Neural crest cell (in vitro differentiated cells): Measurements from ENCODE around the gene ZDHHC7. TPM values are rescaled to one million over a fixed set of nuclear protein-coding genes. Genes with fewer than 3 reads are reported as not detected.

Source experiments
- DNase-seq: peaks from one replicate; pipeline ENCODE4 v3.0.0; 2021; ENCODE audit warnings: low read depth, mixed read lengths, low spot score
- H3K27ac Mint-ChIP-seq: one replicate; pipeline ENCODE4 v1.8.0; 2021; ENCODE audit warnings: mild to moderate bottlenecking, mixed read lengths; ENCODE audit not compliant: unreplicated experiment
- H3K27me3 Mint-ChIP-seq: 2 replicates; pipeline ENCODE4 v1.8.0; 2021; ENCODE audit warnings: low read depth, mild to moderate bottlenecking, mixed read lengths
- H3K36me3 Mint-ChIP-seq: 2 replicates; pipeline ENCODE4 v1.8.0; 2021; ENCODE audit warnings: low read depth, mild to moderate bottlenecking, mixed read lengths
- H3K4me1 Mint-ChIP-seq: 2 replicates; pipeline ENCODE4 v1.8.0; 2021; ENCODE audit warnings: mixed read lengths
- H3K4me3 Mint-ChIP-seq: one replicate; pipeline ENCODE4 v1.8.0; 2021; ENCODE audit warnings: mild to moderate bottlenecking, mixed read lengths
- H3K9me3 Mint-ChIP-seq: 2 replicates; pipeline ENCODE4 v1.8.0; 2021; ENCODE audit warnings: mixed read lengths
- CTCF ChIP-seq: fragments of 200-600 bp; sonication (generic); conservative IDR thresholded peaks from 2 replicates; pipeline ENCODE4 v1.5.0; 2021; ENCODE audit warnings: antibody characterized with exemption, mild to moderate bottlenecking
- total RNA-seq: library from RNA; stranded (reverse); gene quantifications from 2 replicates; pipeline ENCODE4 v1.2.1, GENCODE V29; 2021

Gene ZDHHC7
- total RNA-seq, 1 donor from 2014 or later, result 40.0 TPM

- no peak for TF ChIP-seq CTCF
- H3K4me3 Mint-ChIP-seq, result no peak overlapping the region
- peak overlapping the region; percentile 68 for H3K27ac Mint-ChIP-seq
- no peaks in the 10 kb centered on the region for H3K4me1 Mint-ChIP-seq
- DNase-seq, result no peak
- no peaks in the 10 kb centered on the region for H3K9me3 Mint-ChIP-seq
- no peaks in the 10 kb centered on the region for H3K27me3 Mint-ChIP-seq
- H3K36me3 Mint-ChIP-seq, result peaks cover 12% of the 10 kb centered on the region
Observed at GRCh38 chr16:84976644-84977400, 34.5 kb downstream of the ZDHHC7 start.

- Mint-ChIP-seq H3K4me1 (no peaks in the 10 kb centered on the region), H3K27me3 (no peaks in the 10 kb centered on the region), H3K36me3 (peaks cover 7% of the 10 kb centered on the region), H3K9me3 (no peaks in the 10 kb centered on the region), H3K27ac (no peak overlapping the region), H3K4me3 (no peak overlapping the region)
- DNase-seq, result no peak
- TF ChIP-seq CTCF, result no peak
Observed at GRCh38 chr16:84975522-84975921, 35.8 kb downstream of the ZDHHC7 start.

GRCh38 chr16:84975066-84975465 is 36.3 kb downstream of the ZDHHC7 start:
- Mint-ChIP-seq H3K9me3 (no peaks in the 10 kb centered on the region), H3K36me3 (peaks cover 6% of the 10 kb centered on the region), H3K4me1 (no peaks in the 10 kb centered on the region), H3K27me3 (no peaks in the 10 kb centered on the region), H3K27ac (no peak overlapping the region), H3K4me3 (no peak overlapping the region)
- DNase-seq, result no peak
- no peak for TF ChIP-seq CTCF

DNA sequence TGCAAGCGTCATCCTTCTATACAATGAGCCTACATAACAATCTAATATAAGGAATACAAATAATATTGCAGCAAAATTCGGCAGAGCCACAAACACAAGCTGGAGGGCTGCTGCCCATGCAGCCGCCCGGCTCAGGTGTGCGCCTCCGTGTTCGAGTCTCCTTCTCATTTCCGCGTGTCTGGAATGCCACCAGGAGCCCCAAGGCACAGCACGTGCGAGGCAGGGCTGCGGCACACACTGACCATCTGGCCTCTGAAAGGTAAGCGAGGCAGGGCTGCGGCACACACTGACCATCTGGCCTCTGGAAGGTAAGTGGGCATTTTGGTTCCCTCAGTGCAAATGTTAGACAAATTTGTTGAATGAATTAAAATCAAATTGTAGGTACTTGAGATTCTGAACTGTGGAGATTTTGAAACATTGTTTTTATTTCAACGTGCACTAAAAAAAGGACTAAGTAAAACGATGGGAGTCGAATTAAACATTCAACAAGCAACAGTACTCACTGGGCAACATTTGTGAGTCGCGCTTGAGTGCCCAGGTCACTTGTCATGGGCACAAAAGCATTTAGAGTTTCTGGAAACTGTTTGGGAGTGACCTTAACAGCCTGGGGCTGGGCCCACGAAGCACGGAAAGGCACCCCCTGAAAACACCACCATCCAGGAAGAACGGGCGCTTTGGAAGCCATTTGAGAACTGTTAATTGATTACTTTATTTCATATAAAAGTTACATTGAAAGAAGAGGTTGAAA is 37.4 kb downstream of the ZDHHC7 start:
- Mint-ChIP-seq H3K4me1 (no peaks in the 10 kb centered on the region), H3K36me3 (peaks cover 2% of the 10 kb centered on the region), H3K27ac (no peak overlapping the region), H3K27me3 (no peaks in the 10 kb centered on the region), H3K4me3 (no peak overlapping the region), H3K9me3 (no peaks in the 10 kb centered on the region)
- TF ChIP-seq CTCF, result no peak
- DNase-seq, result no peak

DNA sequence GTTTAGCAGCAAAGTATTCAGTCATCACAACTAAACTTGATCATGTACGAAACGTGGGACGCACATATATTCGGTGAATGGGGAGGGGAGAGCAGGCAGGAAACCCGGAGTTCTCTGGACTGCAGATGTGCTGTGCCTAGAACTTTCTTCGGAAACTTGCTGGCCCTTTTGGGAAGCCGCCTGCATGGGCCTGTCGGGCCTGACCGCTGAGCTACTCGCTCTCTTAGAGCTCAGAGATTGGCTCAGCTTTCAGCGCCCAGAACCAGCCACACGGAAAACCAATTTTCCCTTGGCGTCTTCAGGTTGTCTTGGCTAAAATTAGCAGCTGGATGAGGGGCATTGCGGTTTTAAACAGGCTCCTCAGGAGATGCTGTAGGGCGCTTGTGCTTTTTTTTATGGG is 38.1 kb downstream of the ZDHHC7 start:
- no peak for DNase-seq
- Mint-ChIP-seq H3K27me3 (no peaks in the 10 kb centered on the region), H3K27ac (peak overlapping the region; percentile 67), H3K4me3 (no peak overlapping the region), H3K36me3 (peaks cover 2% of the 10 kb centered on the region), H3K4me1 (no peaks in the 10 kb centered on the region), H3K9me3 (no peaks in the 10 kb centered on the region)
- TF ChIP-seq CTCF, result no peak
